ENCODE data around the gene ACACA.

Gene ACACA

DNA sequence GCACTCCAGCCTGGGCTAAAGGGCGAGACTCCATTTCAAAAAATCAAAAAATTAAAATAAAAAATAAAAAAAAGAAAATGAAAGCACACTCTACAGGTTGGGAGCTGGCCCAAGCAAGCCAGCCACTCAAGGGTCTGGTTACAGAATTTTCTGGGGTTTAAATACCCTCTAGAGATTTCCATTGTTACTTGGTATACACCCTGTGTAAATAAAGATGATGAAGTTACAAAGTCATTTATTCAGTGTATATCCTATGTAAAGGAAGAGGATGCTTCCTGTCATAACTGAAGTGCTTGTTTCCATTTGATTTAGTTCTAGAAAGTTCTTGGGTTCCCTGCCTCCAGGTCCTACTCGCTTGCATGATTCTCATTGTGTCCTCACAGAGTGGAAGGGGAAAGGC lies 110.7 kb downstream of the ACACA start:
- TF ChIP-seq PAX5 (IDR thresholded peaks at IDR 0.05; ENCODE audit: insufficient read depth, low read length, severe bottlenecking) (no peak), POLR2A (IDR thresholded peaks at IDR 0.05; ENCODE audit: low read depth, low read length) (no peak), POLR2AphosphoS5 (IDR thresholded peaks at IDR 0.05; ENCODE audit: low read depth, low read length) (no peak), TAF1 (IDR thresholded peaks at IDR 0.05; ENCODE audit: low read depth, low read length) (no peak), SPI1 (IDR thresholded peaks at IDR 0.05; ENCODE audit: low read depth, low read length) (no peak), POU2F2 (IDR thresholded peaks at IDR 0.05; ENCODE audit: low read depth, low read length) (no peak)
- no peak for DNase-seq (ENCODE audit: insufficient read length, low spot score)
- FAIRE-seq, result no peak

DNA sequence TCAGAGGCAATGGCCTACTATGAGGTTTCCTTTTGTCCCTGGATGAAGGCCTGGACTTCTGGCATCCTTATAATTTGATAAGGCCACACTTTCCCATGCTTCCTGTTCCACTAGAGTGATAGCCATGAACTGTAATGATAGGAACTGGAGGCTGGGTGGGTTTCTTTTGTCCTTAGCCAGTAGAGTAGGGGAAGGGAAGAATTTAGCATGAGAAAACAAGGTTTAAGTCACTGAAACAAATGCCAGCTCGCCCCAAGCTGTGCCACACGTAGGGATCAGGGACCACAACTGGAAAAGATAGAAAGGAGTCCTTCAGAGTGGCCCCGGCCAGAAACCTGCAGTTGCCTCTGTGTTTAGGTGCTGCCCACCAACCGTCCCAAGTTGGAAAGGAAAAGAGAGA lies 111.7 kb downstream of the ACACA start:
- TF ChIP-seq POLR2A (IDR thresholded peaks at IDR 0.05; ENCODE audit: low read depth, low read length), result no peak
- TF ChIP-seq SPI1 (IDR thresholded peaks at IDR 0.05; ENCODE audit: low read depth, low read length), result no peak
- no peak for TF ChIP-seq TAF1 (IDR thresholded peaks at IDR 0.05; ENCODE audit: low read depth, low read length)
- no peak for TF ChIP-seq POU2F2 (IDR thresholded peaks at IDR 0.05; ENCODE audit: low read depth, low read length)
- no peak for TF ChIP-seq PAX5 (IDR thresholded peaks at IDR 0.05; ENCODE audit: insufficient read depth, low read length, severe bottlenecking)
- no peak for TF ChIP-seq POLR2AphosphoS5 (IDR thresholded peaks at IDR 0.05; ENCODE audit: low read depth, low read length)

DNA sequence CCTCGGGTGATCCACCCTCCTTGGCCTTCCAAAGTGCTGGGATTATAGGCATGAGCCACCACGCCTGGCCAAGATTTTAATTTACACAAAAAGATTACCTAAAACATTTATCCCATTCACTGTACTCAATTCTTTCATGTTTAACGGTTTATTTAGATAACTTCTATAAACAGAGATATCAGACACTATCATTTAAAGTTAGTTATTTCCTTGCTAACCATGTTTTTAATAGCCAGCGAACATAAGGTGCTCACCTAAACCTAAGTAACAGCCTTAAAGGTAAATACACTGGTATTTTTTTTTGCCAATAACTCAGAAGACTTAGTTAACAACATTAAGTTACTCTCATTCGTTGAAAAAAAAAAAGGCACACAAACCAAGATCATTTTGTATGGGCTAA lies 112.9 kb downstream of the ACACA start:
- TF ChIP-seq TAF1 (IDR thresholded peaks at IDR 0.05; ENCODE audit: low read depth, low read length), result no peak
- TF ChIP-seq POLR2A (IDR thresholded peaks at IDR 0.05; ENCODE audit: low read depth, low read length), result no peak
- no peak for TF ChIP-seq POLR2AphosphoS5 (IDR thresholded peaks at IDR 0.05; ENCODE audit: low read depth, low read length)
- TF ChIP-seq POU2F2 (IDR thresholded peaks at IDR 0.05; ENCODE audit: low read depth, low read length), result no peak
- TF ChIP-seq PAX5 (IDR thresholded peaks at IDR 0.05; ENCODE audit: insufficient read depth, low read length, severe bottlenecking), result no peak
- TF ChIP-seq SPI1 (IDR thresholded peaks at IDR 0.05; ENCODE audit: low read depth, low read length), result no peak
- DNase-seq (ENCODE audit: insufficient read length, low spot score) (no peak), FAIRE-seq (no peak)

More for the DNA sequence above, 111.7 kb downstream of the ACACA start:
- DNase-seq (ENCODE audit: insufficient read length, low spot score) (no peak), FAIRE-seq (no peak)

DNA sequence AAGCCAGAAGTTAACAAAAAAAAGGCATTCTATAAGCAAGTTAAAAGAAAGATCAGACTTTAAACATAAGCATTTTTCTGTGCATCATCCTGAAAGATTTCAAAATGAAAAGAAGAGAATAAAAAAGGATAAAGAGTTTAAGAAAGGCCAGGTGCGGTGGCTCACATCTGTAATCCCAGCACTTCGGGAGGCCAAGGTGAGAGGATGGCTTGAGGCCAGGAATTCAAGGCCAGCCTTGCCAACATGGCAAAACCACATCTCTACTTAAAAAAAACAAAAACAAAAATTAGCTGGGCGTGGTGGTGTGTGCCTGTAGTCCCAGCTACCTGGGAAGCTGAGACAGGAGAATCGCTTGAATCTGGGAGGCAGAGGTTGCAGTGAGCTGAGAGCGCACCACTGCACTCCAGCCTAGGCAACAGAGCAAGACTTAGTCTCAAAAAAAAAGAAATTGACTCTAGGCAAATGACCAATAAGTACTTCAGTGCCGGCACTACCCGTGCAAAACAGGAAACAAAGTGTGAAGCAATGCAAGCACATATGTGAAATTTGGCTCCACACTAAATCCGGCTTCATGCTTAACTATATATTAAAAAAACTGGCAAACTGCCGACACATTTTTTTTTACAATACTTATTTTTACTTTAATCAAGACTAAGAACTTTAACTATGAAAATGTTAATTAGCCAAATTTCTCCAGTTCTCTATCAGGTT lies 114.1 kb downstream of the ACACA start:
- FAIRE-seq (no peak), DNase-seq (ENCODE audit: insufficient read length, low spot score) (no peak)
- TF ChIP-seq POU2F2 (IDR thresholded peaks at IDR 0.05; ENCODE audit: low read depth, low read length) (no peak), SPI1 (IDR thresholded peaks at IDR 0.05; ENCODE audit: low read depth, low read length) (no peak), TAF1 (IDR thresholded peaks at IDR 0.05; ENCODE audit: low read depth, low read length) (no peak), POLR2AphosphoS5 (IDR thresholded peaks at IDR 0.05; ENCODE audit: low read depth, low read length) (no peak), PAX5 (IDR thresholded peaks at IDR 0.05; ENCODE audit: insufficient read depth, low read length, severe bottlenecking) (no peak), POLR2A (IDR thresholded peaks at IDR 0.05; ENCODE audit: low read depth, low read length) (no peak)

DNA sequence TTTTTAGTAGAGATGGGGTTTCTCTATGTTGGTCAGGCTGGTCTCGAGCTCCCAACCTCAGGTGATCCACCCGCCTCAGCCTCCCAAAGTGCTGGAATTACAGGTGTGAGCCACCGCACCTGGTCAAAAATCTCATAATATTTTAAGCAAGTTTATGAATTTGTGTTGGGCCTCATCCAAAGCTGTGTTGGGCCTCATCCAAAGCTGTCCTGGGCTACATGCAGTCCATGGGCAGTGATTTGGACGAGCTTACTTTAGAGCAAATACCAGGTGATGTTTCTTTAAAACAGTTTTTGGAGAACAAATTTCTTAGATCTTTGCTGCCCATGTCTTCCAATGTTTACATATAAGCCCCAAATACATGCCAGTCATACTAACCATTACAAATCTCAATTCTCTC lies 115.3 kb downstream of the ACACA start:
- no peak for DNase-seq (ENCODE audit: insufficient read length, low spot score)
- TF ChIP-seq POLR2AphosphoS5 (IDR thresholded peaks at IDR 0.05; ENCODE audit: low read depth, low read length) (no peak), POU2F2 (IDR thresholded peaks at IDR 0.05; ENCODE audit: low read depth, low read length) (no peak), SPI1 (IDR thresholded peaks at IDR 0.05; ENCODE audit: low read depth, low read length) (no peak), PAX5 (IDR thresholded peaks at IDR 0.05; ENCODE audit: insufficient read depth, low read length, severe bottlenecking) (no peak), TAF1 (IDR thresholded peaks at IDR 0.05; ENCODE audit: low read depth, low read length) (no peak), POLR2A (IDR thresholded peaks at IDR 0.05; ENCODE audit: low read depth, low read length) (no peak)
- FAIRE-seq, result no peak

DNA sequence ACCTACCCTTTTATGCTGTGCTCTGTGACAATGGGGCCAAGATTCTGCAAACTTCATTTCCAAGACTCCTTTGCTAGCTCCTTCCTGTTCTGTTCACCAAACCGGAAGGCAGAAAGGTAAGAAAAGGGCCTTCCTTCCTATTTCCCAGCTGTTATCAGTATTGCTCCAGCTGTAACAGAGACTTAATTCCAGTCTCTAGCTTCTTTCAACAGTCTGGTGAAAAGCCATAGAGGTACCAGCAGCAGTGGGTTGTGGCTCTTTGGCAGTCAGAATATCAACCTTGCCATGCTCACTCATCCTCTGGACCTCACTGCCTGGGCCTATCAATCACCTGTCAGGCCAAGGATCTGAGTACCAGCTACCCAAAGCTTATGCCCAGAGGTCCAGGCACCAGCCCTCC lies 120.2 kb downstream of the ACACA start:
- DNase-seq (ENCODE audit: insufficient read length, low spot score) (no peak), FAIRE-seq (no peak)
- TF ChIP-seq POLR2A (IDR thresholded peaks at IDR 0.05; ENCODE audit: low read depth, low read length) (no peak), PAX5 (IDR thresholded peaks at IDR 0.05; ENCODE audit: insufficient read depth, low read length, severe bottlenecking) (no peak), POU2F2 (IDR thresholded peaks at IDR 0.05; ENCODE audit: low read depth, low read length) (no peak), TAF1 (IDR thresholded peaks at IDR 0.05; ENCODE audit: low read depth, low read length) (no peak), POLR2AphosphoS5 (IDR thresholded peaks at IDR 0.05; ENCODE audit: low read depth, low read length) (no peak), SPI1 (IDR thresholded peaks at IDR 0.05; ENCODE audit: low read depth, low read length) (no peak)

DNA sequence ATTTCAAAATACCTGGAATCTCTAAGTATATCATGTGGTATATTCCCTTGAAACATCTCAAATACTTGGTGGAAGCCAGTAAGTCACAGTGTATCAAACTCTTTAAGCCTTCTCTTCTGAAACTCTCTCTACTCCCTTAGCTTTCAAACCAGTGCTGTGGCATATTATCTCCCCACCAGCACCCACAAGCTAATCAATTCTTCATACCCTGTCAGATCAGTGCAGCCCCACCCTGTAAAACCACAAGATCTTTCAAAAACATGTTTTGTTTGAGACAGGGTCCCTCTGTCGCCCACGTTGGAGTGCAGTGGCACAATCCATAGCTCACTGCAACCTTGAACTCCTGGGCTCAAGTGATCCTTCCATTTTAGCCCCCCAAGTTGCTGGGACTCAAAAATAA lies 122.4 kb downstream of the ACACA start:
- TF ChIP-seq POLR2AphosphoS5 (IDR thresholded peaks at IDR 0.05; ENCODE audit: low read depth, low read length) (no peak), POU2F2 (IDR thresholded peaks at IDR 0.05; ENCODE audit: low read depth, low read length) (no peak), POLR2A (IDR thresholded peaks at IDR 0.05; ENCODE audit: low read depth, low read length) (no peak), TAF1 (IDR thresholded peaks at IDR 0.05; ENCODE audit: low read depth, low read length) (no peak), SPI1 (IDR thresholded peaks at IDR 0.05; ENCODE audit: low read depth, low read length) (no peak)
- FAIRE-seq, result no peak
- DNase-seq (ENCODE audit: insufficient read length, low spot score), result no peak

DNA sequence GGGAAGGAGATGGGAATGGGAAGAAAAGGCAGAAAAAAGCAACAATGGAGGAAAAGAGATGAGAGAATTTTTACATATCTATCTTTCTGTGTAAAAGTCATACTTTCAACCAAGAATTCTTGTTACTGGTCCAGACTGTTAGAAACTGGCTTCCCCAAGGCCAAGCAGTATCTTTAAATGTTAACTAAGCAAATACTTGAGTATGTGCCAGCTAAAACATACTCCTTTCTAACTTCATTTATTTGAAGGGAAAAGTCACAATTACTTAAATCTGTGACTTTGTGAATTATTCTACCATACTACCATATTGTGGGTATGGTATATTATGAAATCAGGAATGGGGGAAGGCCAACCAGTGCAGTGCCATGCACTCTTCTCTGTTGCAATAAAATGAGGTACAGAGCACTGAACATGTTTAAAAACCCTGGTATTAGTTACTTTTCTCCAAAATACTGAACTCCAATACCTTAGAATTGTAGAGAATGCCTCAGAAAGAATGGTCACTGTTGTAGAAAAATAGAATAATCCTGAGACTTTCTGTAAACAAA lies 123.1 kb downstream of the ACACA start:
- FAIRE-seq, result no peak
- no peak for TF ChIP-seq POU2F2 (IDR thresholded peaks at IDR 0.05; ENCODE audit: low read depth, low read length)
- TF ChIP-seq POLR2AphosphoS5 (IDR thresholded peaks at IDR 0.05; ENCODE audit: low read depth, low read length), result no peak
- no peak for TF ChIP-seq SPI1 (IDR thresholded peaks at IDR 0.05; ENCODE audit: low read depth, low read length)
- no peak for TF ChIP-seq POLR2A (IDR thresholded peaks at IDR 0.05; ENCODE audit: low read depth, low read length)
- no peak for TF ChIP-seq PAX5 (IDR thresholded peaks at IDR 0.05; ENCODE audit: insufficient read depth, low read length, severe bottlenecking)
- TF ChIP-seq TAF1 (IDR thresholded peaks at IDR 0.05; ENCODE audit: low read depth, low read length), result no peak

DNA sequence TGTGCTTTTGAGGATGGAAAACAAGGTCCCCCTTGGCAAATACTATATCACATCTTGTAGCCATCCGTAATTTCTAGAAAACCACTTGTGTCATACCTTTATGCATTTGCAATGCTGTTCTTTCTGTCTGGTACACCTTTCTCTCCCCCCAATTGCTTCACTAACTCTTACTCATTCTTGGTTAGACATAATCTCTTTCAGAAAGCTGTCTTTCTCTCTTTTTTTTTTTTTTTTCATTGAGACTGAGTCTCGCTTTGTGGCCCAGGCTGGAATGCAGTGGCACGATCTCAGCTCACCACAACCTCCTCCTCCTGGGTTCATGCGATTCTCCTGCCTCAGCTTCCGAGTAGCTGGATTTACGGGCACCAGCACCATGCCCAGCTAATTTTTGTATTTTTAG lies 125.8 kb downstream of the ACACA start:
- FAIRE-seq, result no peak
- TF ChIP-seq POU2F2 (IDR thresholded peaks at IDR 0.05; ENCODE audit: low read depth, low read length), result no peak
- TF ChIP-seq TAF1 (IDR thresholded peaks at IDR 0.05; ENCODE audit: low read depth, low read length), result no peak
- TF ChIP-seq POLR2AphosphoS5 (IDR thresholded peaks at IDR 0.05; ENCODE audit: low read depth, low read length), result no peak
- TF ChIP-seq POLR2A (IDR thresholded peaks at IDR 0.05; ENCODE audit: low read depth, low read length), result no peak
- TF ChIP-seq SPI1 (IDR thresholded peaks at IDR 0.05; ENCODE audit: low read depth, low read length), result no peak
- TF ChIP-seq PAX5 (IDR thresholded peaks at IDR 0.05; ENCODE audit: insufficient read depth, low read length, severe bottlenecking), result no peak
- DNase-seq (ENCODE audit: insufficient read length, low spot score), result no peak

More for the DNA sequence above, 123.1 kb downstream of the ACACA start:
- no peak for DNase-seq (ENCODE audit: insufficient read length, low spot score)

Measured in GM12891 (cell line).